ENCODE data around the gene TMEM164.

Gene TMEM164

GRCh38 chrX:110004215-110004614, 1.3 kb downstream of the TMEM164 start:
- no peak for DNase-seq

- no peak for DNase-seq
Measured at GRCh38 chrX:110004731-110005369, 1.9 kb downstream of the TMEM164 start.

GRCh38 chrX:110006161-110006560, 3.2 kb downstream of the TMEM164 start:
- DNase-seq = no peak

GRCh38 chrX:110006821-110007375, 4.0 kb downstream of the TMEM164 start:
- DNase-seq = no peak

GRCh38 chrX:110008011-110008635, 5.2 kb downstream of the TMEM164 start:
- DNase-seq = no peak

- peak; percentile 53 for DNase-seq
Measured at GRCh38 chrX:110012818-110013485, 10.0 kb downstream of the TMEM164 start.

- DNase-seq = no peak
Measured at GRCh38 chrX:110013968-110014367, 11.1 kb downstream of the TMEM164 start.

GRCh38 chrX:110015032-110015431, 12.1 kb downstream of the TMEM164 start:
- no peak for DNase-seq

GRCh38 chrX:110015915-110016314, 13.0 kb downstream of the TMEM164 start:
- no peak for DNase-seq

- DNase-seq = no peak
Measured at GRCh38 chrX:110020536-110020935, 17.6 kb downstream of the TMEM164 start.

- DNase-seq = no peak
Measured at GRCh38 chrX:110021258-110022022, 18.5 kb downstream of the TMEM164 start.

- DNase-seq = no peak
Measured at GRCh38 chrX:110022599-110023448, 19.9 kb downstream of the TMEM164 start.

- peak; percentile 30 for DNase-seq
Measured at GRCh38 chrX:110025395-110025794, 22.5 kb downstream of the TMEM164 start.

GRCh38 chrX:110026099-110026844, 23.4 kb downstream of the TMEM164 start:
- DNase-seq = no peak

GRCh38 chrX:110032534-110033147, 29.7 kb downstream of the TMEM164 start:
- no peak for DNase-seq

- no peak for DNase-seq
Measured at GRCh38 chrX:110034036-110034435, 31.1 kb downstream of the TMEM164 start.

GRCh38 chrX:110036162-110037033, 33.5 kb downstream of the TMEM164 start:
- no peak for DNase-seq

GRCh38 chrX:110037178-110037577, 34.3 kb downstream of the TMEM164 start:
- no peak for DNase-seq

- no peak for DNase-seq
Measured at GRCh38 chrX:110038900-110039299, 36.0 kb downstream of the TMEM164 start.

- no peak for DNase-seq
Measured at GRCh38 chrX:110041980-110042379, 39.1 kb downstream of the TMEM164 start.
